Muscle of leg (tissue), 11 donors: Measurements from ENCODE around the gene CORO6. TPM values are rescaled to one million over a fixed set of nuclear protein-coding genes. Genes with fewer than 3 reads are reported as not detected.

Experiments used
- DNase-seq: peaks from one replicate; pipeline ENCODE4 v3.0.0; 2013
- H3K27ac ChIP-seq: one replicate; pipeline ENCODE4 v1.5.1; 2013; ENCODE audit warnings: mild to moderate bottlenecking, low read length, control low read depth
- H3K27me3 ChIP-seq: one replicate; pipeline ENCODE4 v1.6.1; 2013; ENCODE audit warnings: low read length; ENCODE audit not compliant: control insufficient read depth, insufficient read depth
- H3K36me3 ChIP-seq: one replicate; pipeline ENCODE4 v1.6.1; 2013; ENCODE audit warnings: low read length; ENCODE audit not compliant: control insufficient read depth, insufficient read depth
- H3K4me1 ChIP-seq: one replicate; pipeline ENCODE4 v1.6.1; 2013; ENCODE audit warnings: low read length; ENCODE audit not compliant: control insufficient read depth, insufficient read depth
- H3K4me3 ChIP-seq: one replicate; pipeline ENCODE4 v1.5.1; 2013; ENCODE audit warnings: low read length, control low read depth
- H3K9me3 ChIP-seq: replicated peaks from 2 replicates; pipeline ENCODE4 v1.6.1; 2013; ENCODE audit warnings: low read depth, low read length; ENCODE audit not compliant: control insufficient read depth
- WGBS: methylation state at CpG from one replicate; pipeline ENCODE4 v1.1.5; 2013; ENCODE audit warnings: missing lambda C conversion rate; ENCODE audit not compliant: insufficient coverage; 5-methylcytosine and 5-hydroxymethylcytosine counted together
- polyA plus RNA-seq, 8 donors: library from polyadenylated mRNA; unstranded; fragments of 120-200 nt; gene quantifications; one replicate each; pipeline versions ENCODE4 v1.2.1 to v1.2.3, GENCODE V29; 2013; ENCODE audit warnings: inconsistent platforms in 1 of 8, low replicate concordance in 1 of 8; ENCODE audit not compliant: insufficient read length in 8 of 8, insufficient read depth in 1 of 8
- total RNA-seq: library from RNA; stranded (reverse); fragments of 120-200 nt; gene quantifications from one replicate; pipeline ENCODE4 v1.2.4, GENCODE V29; 2013

CORO6 gene
- total and polyA plus RNA-seq, 9 donors = 43.8 to 100.0 (median 78.6) TPM

- H3K4me1 ChIP-seq = peaks cover 66% of the 10 kb centered on the region
- H3K27me3 ChIP-seq = peaks cover 32% of the 10 kb centered on the region
- peak; percentile 27 for DNase-seq
These were observed 939 bp downstream of the CORO6 start for GRCh38 chr17:29621751-29622194.

GRCh38 chr17:29620779-29621500, 1.8 kb downstream of the CORO6 start:
- Histone ChIP-seq H3K36me3 (peaks cover 4% of the 10 kb centered on the region), H3K27ac (no peak overlapping the region), H3K4me3 (no peak overlapping the region), H3K4me1 (peaks cover 74% of the 10 kb centered on the region), H3K27me3 (peaks cover 41% of the 10 kb centered on the region), H3K9me3 (no peaks in the 10 kb centered on the region)
- 95% methylated on average over 10 of the region's 12 CpGs for whole genome bisulfite sequencing
- no peak for DNase-seq

More at GRCh38 chr17:29621751-29622194, 939 bp downstream of the CORO6 start:
- no peaks in the 10 kb centered on the region for H3K9me3 ChIP-seq
- H3K4me3 ChIP-seq = peak overlapping the region; percentile 75
- 82% methylated on average over 6 of the region's 8 CpGs for WGBS
- peaks cover 4% of the 10 kb centered on the region for H3K36me3 ChIP-seq
- peak overlapping the region; percentile 81 for H3K27ac ChIP-seq

DNA sequence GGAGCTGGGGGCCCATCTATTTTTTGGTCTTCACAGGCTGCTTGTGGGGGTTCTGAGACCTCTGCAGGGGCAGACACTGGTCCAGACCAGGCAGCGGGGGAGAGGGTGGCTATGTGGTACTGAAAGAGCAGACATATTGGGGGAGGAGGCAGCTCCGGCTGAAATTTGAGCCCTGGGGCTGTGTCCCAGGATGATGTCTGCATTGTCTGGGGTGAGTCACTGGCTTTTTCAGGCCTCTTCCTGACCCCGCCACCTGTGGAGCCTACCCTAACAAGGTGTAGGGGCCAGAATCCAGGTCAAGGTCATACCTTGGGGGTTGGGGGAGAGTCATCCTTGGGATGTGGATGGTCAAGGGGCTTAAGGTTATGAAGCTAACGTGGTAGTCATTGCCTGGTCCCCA, 2.4 kb downstream of the CORO6 start:
- 76% methylated on average over 2 of the region's 4 CpGs for WGBS
- Histone ChIP-seq H3K4me3 (no peak overlapping the region), H3K27ac (no peak overlapping the region), H3K36me3 (peaks cover 4% of the 10 kb centered on the region), H3K4me1 (peaks cover 79% of the 10 kb centered on the region), H3K9me3 (no peaks in the 10 kb centered on the region), H3K27me3 (peaks cover 45% of the 10 kb centered on the region)
- no peak for DNase-seq

DNA sequence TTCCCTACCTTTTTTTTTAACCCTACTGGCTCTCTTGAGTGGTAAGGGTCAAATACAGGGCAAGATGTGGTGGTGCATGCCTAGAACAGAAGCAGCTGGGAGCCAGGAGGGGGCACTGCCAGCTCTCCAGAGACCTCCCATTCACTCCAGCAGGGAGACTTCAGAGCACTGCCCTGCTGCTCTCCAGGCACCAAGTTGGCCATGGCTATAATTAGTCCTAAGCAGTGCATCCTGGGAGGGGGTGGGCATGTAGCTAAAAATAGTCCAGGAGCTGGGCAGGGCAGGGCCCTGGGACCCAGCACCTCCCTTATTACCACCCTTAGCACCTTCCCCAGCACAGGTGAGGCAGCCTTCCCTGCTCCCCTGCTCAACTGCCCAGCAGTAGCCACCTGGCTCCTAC, 3.5 kb downstream of the CORO6 start:
- peak overlapping the region; percentile 66 for H3K27ac ChIP-seq
- H3K27me3 ChIP-seq = peaks cover 49% of the 10 kb centered on the region
- DNase-seq = peak; percentile 68
- H3K4me1 ChIP-seq = peaks cover 89% of the 10 kb centered on the region
- H3K4me3 ChIP-seq = no peak overlapping the region
- no peaks in the 10 kb centered on the region for H3K9me3 ChIP-seq
- H3K36me3 ChIP-seq = peaks cover 4% of the 10 kb centered on the region

DNA sequence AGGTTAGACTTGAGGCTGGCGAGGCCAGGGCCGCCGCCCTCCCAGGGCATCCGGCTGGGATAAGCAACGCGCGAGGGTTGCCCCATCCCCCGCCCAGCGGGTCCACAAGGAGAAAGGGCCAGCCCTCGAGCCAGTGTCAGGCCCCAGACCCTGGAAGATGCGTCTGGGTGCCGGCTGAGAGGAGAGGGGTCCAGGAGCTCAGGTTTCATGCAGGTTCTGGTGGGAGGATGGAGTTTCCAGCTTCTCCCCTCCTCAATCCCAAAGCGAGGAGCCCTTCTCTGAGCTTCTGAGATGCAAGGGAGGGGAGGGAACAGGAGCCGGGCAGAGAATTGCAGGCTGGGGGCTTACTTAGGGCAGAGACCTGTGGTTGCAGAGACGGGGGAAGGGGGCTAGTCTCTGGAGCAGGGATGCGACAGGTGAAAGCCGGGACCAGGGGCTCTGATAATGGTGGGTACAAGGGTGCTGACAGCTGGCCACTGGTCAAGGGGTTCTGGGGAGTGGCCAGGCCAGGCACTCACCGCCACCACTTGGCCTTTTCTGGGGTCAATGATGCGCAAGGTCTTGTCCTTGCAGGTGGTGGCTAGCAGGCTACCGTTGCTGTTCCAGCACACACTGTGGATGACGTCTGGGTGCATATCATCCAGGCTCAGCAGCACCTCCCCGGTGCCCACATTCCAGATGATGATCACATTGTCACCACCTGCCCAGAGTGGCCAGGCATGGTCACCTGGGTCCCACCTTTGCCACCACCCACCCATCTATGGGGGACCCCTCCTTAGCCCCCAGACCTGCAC, 4.2 kb downstream of the CORO6 start:
- Histone ChIP-seq H3K9me3 (no peaks in the 10 kb centered on the region), H3K27ac (peak overlapping the region; percentile 29), H3K4me1 (peaks cover 97% of the 10 kb centered on the region), H3K36me3 (peaks cover 4% of the 10 kb centered on the region), H3K27me3 (peaks cover 51% of the 10 kb centered on the region), H3K4me3 (no peak overlapping the region)
- WGBS = 41% methylated on average over 18 of the region's 22 CpGs
- no peak for DNase-seq

GRCh38 chr17:29617481-29618271, 5.0 kb downstream of the CORO6 start:
- Histone ChIP-seq H3K27ac (no peak overlapping the region), H3K36me3 (peaks cover 4% of the 10 kb centered on the region), H3K27me3 (peaks cover 53% of the 10 kb centered on the region), H3K4me3 (peak overlapping the region; percentile 24), H3K4me1 (peaks cover 94% of the 10 kb centered on the region), H3K9me3 (no peaks in the 10 kb centered on the region)
- 4% methylated on average over 68 of the region's 68 CpGs for WGBS
- DNase-seq = peak; percentile 63

DNA sequence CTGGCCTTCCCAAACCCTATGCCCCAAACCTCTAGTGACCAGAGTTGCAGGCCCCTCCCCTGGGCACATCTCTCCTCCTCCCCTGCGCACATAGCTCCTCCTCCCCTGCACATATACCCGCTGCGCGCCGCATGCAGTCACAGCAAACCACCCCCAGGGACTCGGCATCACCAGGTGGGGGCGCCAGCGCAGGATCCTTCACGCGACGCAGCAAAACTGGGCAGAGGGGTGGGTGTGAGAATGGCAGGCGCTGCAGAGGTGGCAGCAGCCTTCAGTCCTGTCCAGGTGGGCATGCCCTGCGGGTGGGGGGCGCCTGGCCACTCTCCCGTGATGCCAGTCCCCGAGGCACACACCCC, 5.6 kb downstream of the CORO6 start:
- Histone ChIP-seq H3K4me3 (peak overlapping the region; percentile 24), H3K27me3 (peaks cover 52% of the 10 kb centered on the region), H3K9me3 (no peaks in the 10 kb centered on the region), H3K27ac (no peak overlapping the region), H3K36me3 (peaks cover 4% of the 10 kb centered on the region), H3K4me1 (peaks cover 88% of the 10 kb centered on the region)
- peak; percentile 67 for DNase-seq
- WGBS = under 1% methylated on average over 15 of the region's 16 CpGs

- Histone ChIP-seq H3K27ac (no peak overlapping the region), H3K9me3 (no peaks in the 10 kb centered on the region), H3K4me1 (peaks cover 82% of the 10 kb centered on the region), H3K36me3 (peaks cover 4% of the 10 kb centered on the region), H3K27me3 (peaks cover 52% of the 10 kb centered on the region), H3K4me3 (peak overlapping the region; percentile 49)
- WGBS = 16% methylated on average over 27 of the region's 32 CpGs
- DNase-seq = no peak
These were observed 6.2 kb downstream of the CORO6 start for GRCh38 chr17:29616300-29617048.

- peaks cover 52% of the 10 kb centered on the region for H3K27me3 ChIP-seq
- 1% methylated on average over 69 of the region's 74 CpGs for WGBS
- peak; percentile 95 for DNase-seq
- H3K4me3 ChIP-seq = peak overlapping the region; percentile 49
- no peaks in the 10 kb centered on the region for H3K9me3 ChIP-seq
- H3K4me1 ChIP-seq = peaks cover 74% of the 10 kb centered on the region
- H3K27ac ChIP-seq = peak overlapping the region; percentile 42
- H3K36me3 ChIP-seq = peaks cover 4% of the 10 kb centered on the region
These were observed 7.0 kb downstream of the CORO6 start for GRCh38 chr17:29615492-29616299.
